ENCODE results near the gene SOX11. TPM values are rescaled to one million over a fixed set of nuclear protein-coding genes. Genes with fewer than 3 reads are reported as not detected.

SOX11 gene
- total RNA-seq, 4 donors from 2014 or later: not detected

DNA sequence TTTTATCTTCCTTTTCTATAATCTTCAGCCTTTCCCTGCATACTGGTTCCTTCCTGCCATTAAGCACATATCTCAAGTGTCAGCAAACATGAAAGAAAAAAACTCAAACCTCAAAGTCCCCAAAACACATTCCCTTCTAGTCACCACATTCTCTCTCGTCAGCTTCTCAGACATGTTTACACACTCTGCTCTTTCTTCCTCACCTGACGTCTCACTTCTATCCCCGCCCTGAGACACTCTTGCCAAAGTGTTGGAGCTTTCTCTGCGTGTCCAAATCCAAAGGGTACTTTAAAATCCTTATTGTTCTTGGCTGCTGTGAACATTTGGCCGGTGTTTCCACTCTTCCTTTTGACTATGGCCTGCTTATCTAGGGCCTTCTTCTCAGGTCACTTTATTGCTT is 47.9 kb downstream of the SOX11 start:
- Histone ChIP-seq H3K4me1 (no peaks in the 10 kb centered on the region), H3K36me3 (no peaks in the 10 kb centered on the region), H3K27me3 (no peaks in the 10 kb centered on the region), H3K9me3 (no peaks in the 10 kb centered on the region), H3K4me3 (no peak overlapping the region), H3K27ac (no peak overlapping the region)
- WGBS, 2 donors: 48 to 52% methylated on average over 5 of the region's 5 CpGs
- TF ChIP-seq EP300 (IDR thresholded peaks at IDR 0.05) (no peak), POLR2A (IDR thresholded peaks at IDR 0.05) (no peak)
- TF ChIP-seq, protein P1, sequence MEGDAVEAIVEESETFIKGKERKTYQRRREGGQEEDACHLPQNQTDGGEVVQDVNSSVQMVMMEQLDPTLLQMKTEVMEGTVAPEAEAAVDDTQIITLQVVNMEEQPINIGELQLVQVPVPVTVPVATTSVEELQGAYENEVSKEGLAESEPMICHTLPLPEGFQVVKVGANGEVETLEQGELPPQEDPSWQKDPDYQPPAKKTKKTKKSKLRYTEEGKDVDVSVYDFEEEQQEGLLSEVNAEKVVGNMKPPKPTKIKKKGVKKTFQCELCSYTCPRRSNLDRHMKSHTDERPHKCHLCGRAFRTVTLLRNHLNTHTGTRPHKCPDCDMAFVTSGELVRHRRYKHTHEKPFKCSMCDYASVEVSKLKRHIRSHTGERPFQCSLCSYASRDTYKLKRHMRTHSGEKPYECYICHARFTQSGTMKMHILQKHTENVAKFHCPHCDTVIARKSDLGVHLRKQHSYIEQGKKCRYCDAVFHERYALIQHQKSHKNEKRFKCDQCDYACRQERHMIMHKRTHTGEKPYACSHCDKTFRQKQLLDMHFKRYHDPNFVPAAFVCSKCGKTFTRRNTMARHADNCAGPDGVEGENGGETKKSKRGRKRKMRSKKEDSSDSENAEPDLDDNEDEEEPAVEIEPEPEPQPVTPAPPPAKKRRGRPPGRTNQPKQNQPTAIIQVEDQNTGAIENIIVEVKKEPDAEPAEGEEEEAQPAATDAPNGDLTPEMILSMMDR (IDR thresholded peaks at IDR 0.05): no peak
- no peak for DNase-seq (ENCODE audit: low spot score in 2 of 2)

GRCh38 chr2:5740817-5741216 is 48.6 kb downstream of the SOX11 start:
- H3K4me1 ChIP-seq: no peaks in the 10 kb centered on the region
- TF ChIP-seq POLR2A (IDR thresholded peaks at IDR 0.05) (no peak), EP300 (IDR thresholded peaks at IDR 0.05) (no peak)
- TF ChIP-seq, protein P1 (IDR thresholded peaks at IDR 0.05): no peak
- 66 to 67% methylated on average over 6 of the region's 6 CpGs for WGBS, 2 donors

DNA sequence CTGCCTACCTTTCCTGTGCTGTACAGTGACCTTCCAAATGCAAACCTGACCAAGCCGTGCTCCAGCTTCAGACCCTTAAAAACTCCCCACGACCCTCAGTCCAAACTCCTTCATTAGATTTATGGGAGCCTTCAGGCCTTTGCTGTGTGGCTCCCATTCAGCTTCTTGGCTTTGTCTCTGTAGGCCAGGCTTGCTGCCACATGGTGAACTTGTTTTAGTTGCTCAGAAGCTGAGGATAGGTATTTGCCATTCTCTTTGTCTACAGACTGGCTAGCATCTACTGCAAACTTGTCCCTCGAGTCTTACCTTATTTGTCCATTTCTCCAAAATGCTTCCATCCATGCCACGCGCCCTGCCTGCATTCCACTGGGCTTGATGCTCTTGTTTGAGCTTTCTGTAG is 49.1 kb downstream of the SOX11 start:
- no peaks in the 10 kb centered on the region for H3K36me3 ChIP-seq
- no peak for TF ChIP-seq POLR2A (IDR thresholded peaks at IDR 0.05)
- no peak for TF ChIP-seq EP300 (IDR thresholded peaks at IDR 0.05)
- TF ChIP-seq, protein P1 (IDR thresholded peaks at IDR 0.05): no peak
- no peaks in the 10 kb centered on the region for H3K9me3 ChIP-seq
- DNase-seq (ENCODE audit: low spot score in 2 of 2): no peak
- H3K4me3 ChIP-seq: no peak overlapping the region
- no peak overlapping the region for H3K27ac ChIP-seq
- H3K4me1 ChIP-seq: no peaks in the 10 kb centered on the region
- WGBS, 2 donors: 78 to 84% methylated on average over 5 of the region's 5 CpGs
- no peaks in the 10 kb centered on the region for H3K27me3 ChIP-seq

More at GRCh38 chr2:5740817-5741216, 48.6 kb downstream of the SOX11 start:
- H3K36me3 ChIP-seq: no peaks in the 10 kb centered on the region
- H3K9me3 ChIP-seq: no peaks in the 10 kb centered on the region
- H3K27me3 ChIP-seq: no peaks in the 10 kb centered on the region
- no peak overlapping the region for H3K4me3 ChIP-seq
- no peak for DNase-seq (ENCODE audit: low spot score in 2 of 2)
- H3K27ac ChIP-seq: no peak overlapping the region

GRCh38 chr2:5742126-5742525 is 49.9 kb downstream of the SOX11 start:
- no peaks in the 10 kb centered on the region for H3K4me1 ChIP-seq
- H3K27me3 ChIP-seq: no peaks in the 10 kb centered on the region
- TF ChIP-seq EP300 (IDR thresholded peaks at IDR 0.05) (no peak), POLR2A (IDR thresholded peaks at IDR 0.05) (no peak)
- TF ChIP-seq, protein P1 (IDR thresholded peaks at IDR 0.05): no peak
- H3K27ac ChIP-seq: no peak overlapping the region
- no peaks in the 10 kb centered on the region for H3K9me3 ChIP-seq
- no peaks in the 10 kb centered on the region for H3K36me3 ChIP-seq
- WGBS, 2 donors: 50 to 51% methylated on average over 6 of the region's 6 CpGs
- no peak for DNase-seq (ENCODE audit: low spot score in 2 of 2)
- no peak overlapping the region for H3K4me3 ChIP-seq

DNA sequence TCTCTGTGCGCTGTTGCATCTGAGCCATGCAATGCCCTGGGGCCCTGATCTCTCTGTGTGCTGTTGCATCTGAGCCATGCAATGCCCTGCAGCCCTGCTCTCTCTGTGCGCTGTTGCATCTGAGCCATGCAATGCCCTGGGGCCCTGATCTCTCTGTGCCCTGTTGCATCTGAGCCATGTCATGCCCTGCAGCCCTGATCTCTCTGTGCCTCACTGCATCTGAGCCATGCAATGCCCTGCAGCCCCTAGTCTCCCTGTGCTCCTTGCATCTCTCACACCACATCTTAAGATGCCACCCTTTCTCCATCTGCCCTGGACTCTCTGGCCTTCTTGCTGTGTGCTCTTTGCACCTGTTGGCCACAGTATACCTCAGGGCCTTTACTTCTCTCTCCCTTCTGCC is 56.2 kb downstream of the SOX11 start:
- no peak for DNase-seq (ENCODE audit: low spot score in 2 of 2)
- no peak for TF ChIP-seq EP300 (IDR thresholded peaks at IDR 0.05)
- TF ChIP-seq, protein P1 (IDR thresholded peaks at IDR 0.05): no peak
- no peak for TF ChIP-seq POLR2A (IDR thresholded peaks at IDR 0.05)
- Histone ChIP-seq H3K9me3 (no peaks in the 10 kb centered on the region), H3K36me3 (no peaks in the 10 kb centered on the region), H3K4me3 (no peak overlapping the region), H3K27me3 (no peaks in the 10 kb centered on the region), H3K4me1 (no peaks in the 10 kb centered on the region), H3K27ac (no peak overlapping the region)
- 82 to 93% methylated on average over 2 of the region's 2 CpGs for WGBS, 2 donors

Data from tibial nerve (tissue), 4 donors.